Stimulated activated CD4-positive, alpha-beta T cell treated with anti-CD3 and anti-CD28 coated beads, TNF-alpha, amount 100 ng/mL, for 24 hours (primary cell): ENCODE measurements around the gene ANKRD18A.

ENCODE experiments used
- DNase-seq, 3 experiments: peaks; one replicate each; pipeline ENCODE4 v3.0.0-alpha.2; 2020; ENCODE audit warnings: low read depth in 3 of 3

ANKRD18A gene

GRCh38 chr9:38620483-38621433 is at the start of gene ANKRD18A:
TSS of gene ANKRD18A (minus strand) at chr9:38620596. CDS start at chr9:38620285, 311 bp downstream.
- peak; percentile 55 to 80 (median 55) for DNase-seq

- no peak for DNase-seq
Observed at GRCh38 chr9:38668791-38669466, 48.5 kb upstream of the ANKRD18A start.

GRCh38 chr9:38662763-38663593 is 42.6 kb upstream of the ANKRD18A start:
- no peak for DNase-seq

- DNase-seq = no peak
Observed at GRCh38 chr9:38659538-38659937, 39.1 kb upstream of the ANKRD18A start.

- DNase-seq = no peak
Observed at GRCh38 chr9:38656896-38657295, 36.5 kb upstream of the ANKRD18A start.

GRCh38 chr9:38652486-38652885 is 32.1 kb upstream of the ANKRD18A start:
- no peak for DNase-seq

GRCh38 chr9:38652044-38652443 is 31.6 kb upstream of the ANKRD18A start:
- no peak for DNase-seq

- DNase-seq = no peak
Observed at GRCh38 chr9:38651400-38652042, 31.1 kb upstream of the ANKRD18A start.

- no peak for DNase-seq
Observed at GRCh38 chr9:38650564-38650963, 30.2 kb upstream of the ANKRD18A start.

- DNase-seq = no peak
Observed at GRCh38 chr9:38649731-38650363, 29.5 kb upstream of the ANKRD18A start.

GRCh38 chr9:38644601-38645000 is 24.2 kb upstream of the ANKRD18A start:
- DNase-seq = no peak

- no peak for DNase-seq
Observed at GRCh38 chr9:38643815-38644173, 23.4 kb upstream of the ANKRD18A start.

GRCh38 chr9:38642951-38643814 is 22.8 kb upstream of the ANKRD18A start:
- no peak for DNase-seq

- DNase-seq = no peak
Observed at GRCh38 chr9:38641985-38642864, 21.8 kb upstream of the ANKRD18A start.

GRCh38 chr9:38641142-38641541 is 20.7 kb upstream of the ANKRD18A start:
- DNase-seq = no peak

- no peak for DNase-seq
Observed at GRCh38 chr9:38639577-38639940, 19.2 kb upstream of the ANKRD18A start.

GRCh38 chr9:38638881-38639576 is 18.6 kb upstream of the ANKRD18A start:
- no peak for DNase-seq

GRCh38 chr9:38634315-38634714 is 13.9 kb upstream of the ANKRD18A start:
- DNase-seq = no peak

- no peak for DNase-seq
Observed at GRCh38 chr9:38629511-38629910, 9.1 kb upstream of the ANKRD18A start.
